Measurements from ENCODE around the gene PVR. TPM values are rescaled to one million over a fixed set of nuclear protein-coding genes. Genes with fewer than 3 reads are reported as not detected.

The PVR gene
- polyA plus RNA-seq, 1 of the 3 experiments (the other 2 are of a cell fraction): 90.8 TPM

- no peak overlapping the region for H3K9ac ChIP-seq
- no peaks in the 10 kb centered on the region for H3K9me3 ChIP-seq
- no peak overlapping the region for H3K4me2 ChIP-seq
- H3K36me3 ChIP-seq (replicated peaks in 1 of 2; ENCODE audit: control insufficient read depth in 1 of 2, insufficient read depth in 2 of 2, low read length in 1 of 2): no peaks in the 10 kb centered on the region
- 0 out of 2 replicates have a peak, but pooled peaks cover 2% of the 10 kb centered on the region for H4K20me1 ChIP-seq (ENCODE audit: insufficient read depth)
- TF ChIP-seq EP300 (IDR thresholded peaks at IDR 0.05; ENCODE audit: borderline replicate concordance in 1 of 2, low read depth in 1 of 2, low read length in 1 of 2) (no peak), USF2 (IDR thresholded peaks at IDR 0.05; ENCODE audit: borderline replicate concordance, low read depth, low read length) (no peak), IRF3 (IDR thresholded peaks at IDR 0.05; ENCODE audit: low read depth, low read length) (no peak), ZBTB33 (IDR thresholded peaks at IDR 0.05; ENCODE audit: borderline replicate concordance, low read depth) (no peak), EZH2phosphoT487 (IDR thresholded peaks at IDR 0.05; ENCODE audit: borderline replicate concordance, low read depth) (no peak), TEAD4 (IDR thresholded peaks at IDR 0.05; ENCODE audit: borderline replicate concordance, insufficient read depth) (no peak), RCOR1 (IDR thresholded peaks at IDR 0.05; ENCODE audit: low read length) (no peak), MXI1 (IDR thresholded peaks at IDR 0.05; ENCODE audit: low read depth, low read length) (no peak), PBX3 (IDR thresholded peaks at IDR 0.05) (0 out of 2 replicates have a peak, but pooled peaks have one; percentile 9), CHD2 (IDR thresholded peaks at IDR 0.05; ENCODE audit: low read length, partially characterized antibody) (no peak), MAX (IDR thresholded peaks at IDR 0.05; ENCODE audit: low read depth) (no peak), SIN3A (IDR thresholded peaks at IDR 0.05; ENCODE audit: borderline replicate concordance, low read depth, low read length) (no peak), NFIC (IDR thresholded peaks at IDR 0.05; ENCODE audit: borderline replicate concordance) (peak; percentile 70), SMC3 (IDR thresholded peaks at IDR 0.05; ENCODE audit: low read depth, low read length) (no peak), REST (IDR thresholded peaks at IDR 0.05; ENCODE audit: low read depth, low read length) (peak; percentile 91), GABPA (IDR thresholded peaks at IDR 0.05; ENCODE audit: low read depth) (no peak), CTCF (IDR thresholded peaks at IDR 0.05) (no peak), POLR2AphosphoS5 (IDR thresholded peaks at IDR 0.05; ENCODE audit: low read depth, low read length) (no peak), RAD21 (IDR thresholded peaks at IDR 0.05; ENCODE audit: low read length) (no peak), JUND (IDR thresholded peaks at IDR 0.05) (no peak), TAF1 (IDR thresholded peaks at IDR 0.05; ENCODE audit: borderline replicate concordance, low read depth, low read length) (no peak)
- H3K27ac ChIP-seq (ENCODE audit: low read depth in 2 of 2, low read length in 1 of 2): no peak overlapping the region
- H3K27me3 ChIP-seq (ENCODE audit: insufficient read depth): no peaks in the 10 kb centered on the region
- ChIA-PET POLR2A (no interaction called here), CTCF (interaction anchor here (1.2 to 2.5 kb wide), 4 partner anchors 14 to 70 kb away, joined by 4 to 10 read pairs (median 4); no protein-coding TSS in a partner anchor)
- no peak overlapping the region for H3K4me3 ChIP-seq (ENCODE audit: low read depth in 2 of 2, low read length in 1 of 2)
- no peak for DNase-seq
- H2AFZ ChIP-seq (ENCODE audit: low read depth): no peak overlapping the region
- no peaks in the 10 kb centered on the region for H3K9me2 ChIP-seq
- H3K4me1 ChIP-seq (ENCODE audit: control insufficient read depth in 1 of 2, insufficient read depth in 2 of 2, low read depth in 1 of 2, low read length in 1 of 2): peaks cover 2 to 5% of the 10 kb centered on the region in 2 experiments; a peak in 2 of 4 replicates
- peaks cover 4% of the 10 kb centered on the region for H3F3A ChIP-seq (replicated peaks; ENCODE audit: insufficient read depth)
- WGBS (ENCODE audit: low lambda C conversion rate): 71% methylated on average over 3 of the region's 3 CpGs
- H3K79me2 ChIP-seq (ENCODE audit: insufficient read depth): peaks cover 16% of the 10 kb centered on the region
Measured at GRCh38 chr19:44640518-44640917, 3.2 kb upstream of the PVR start.

All from SK-N-SH (cell line).